ENCODE results near the gene LINS1.

DNA sequence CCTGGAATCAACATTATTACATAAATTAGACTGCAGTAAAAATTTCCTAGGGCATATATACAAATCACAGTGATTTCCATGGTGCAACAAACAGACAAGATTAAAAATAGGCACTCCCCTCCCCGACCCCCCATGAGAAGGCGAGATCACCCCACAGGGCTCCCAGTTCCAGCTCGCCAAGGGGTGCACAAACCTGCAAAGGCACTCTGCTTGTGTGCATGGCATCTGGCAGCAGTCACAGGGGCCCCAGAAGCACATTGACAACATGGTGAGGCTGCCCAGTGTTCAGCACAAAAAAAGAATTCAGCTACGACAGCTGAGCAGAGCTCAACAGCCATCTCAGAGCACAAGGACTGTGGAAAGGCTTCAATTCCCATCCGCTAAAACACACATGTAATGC is 54.0 kb downstream of the LINS1 start:
- TF ChIP-seq, protein P1, sequence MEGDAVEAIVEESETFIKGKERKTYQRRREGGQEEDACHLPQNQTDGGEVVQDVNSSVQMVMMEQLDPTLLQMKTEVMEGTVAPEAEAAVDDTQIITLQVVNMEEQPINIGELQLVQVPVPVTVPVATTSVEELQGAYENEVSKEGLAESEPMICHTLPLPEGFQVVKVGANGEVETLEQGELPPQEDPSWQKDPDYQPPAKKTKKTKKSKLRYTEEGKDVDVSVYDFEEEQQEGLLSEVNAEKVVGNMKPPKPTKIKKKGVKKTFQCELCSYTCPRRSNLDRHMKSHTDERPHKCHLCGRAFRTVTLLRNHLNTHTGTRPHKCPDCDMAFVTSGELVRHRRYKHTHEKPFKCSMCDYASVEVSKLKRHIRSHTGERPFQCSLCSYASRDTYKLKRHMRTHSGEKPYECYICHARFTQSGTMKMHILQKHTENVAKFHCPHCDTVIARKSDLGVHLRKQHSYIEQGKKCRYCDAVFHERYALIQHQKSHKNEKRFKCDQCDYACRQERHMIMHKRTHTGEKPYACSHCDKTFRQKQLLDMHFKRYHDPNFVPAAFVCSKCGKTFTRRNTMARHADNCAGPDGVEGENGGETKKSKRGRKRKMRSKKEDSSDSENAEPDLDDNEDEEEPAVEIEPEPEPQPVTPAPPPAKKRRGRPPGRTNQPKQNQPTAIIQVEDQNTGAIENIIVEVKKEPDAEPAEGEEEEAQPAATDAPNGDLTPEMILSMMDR (IDR thresholded peaks at IDR 0.05): no peak
- no peak for TF ChIP-seq POLR2A (IDR thresholded peaks at IDR 0.05)
